Measurements from ENCODE around the gene NISCH. TPM values are rescaled to one million over a fixed set of nuclear protein-coding genes. Genes with fewer than 3 reads are reported as not detected.

Gene NISCH
- total RNA-seq, 1 experiment from 2014 or later: 48.6 TPM

GRCh38 chr3:52453496-52454249, 1.7 kb upstream of the NISCH start, which contains the start of gene TNNC1:
Gene TNNC1 (minus strand): TSS chr3:52454041. CDS start chr3:52454015, 26 bp downstream.
- Histone ChIP-seq H3K27me3 (replicated peaks; ENCODE audit: insufficient read depth, low read depth, low read length, poor library complexity) (no peaks in the 10 kb centered on the region), H3K4me1 (ENCODE audit: insufficient read depth, low read length, poor library complexity, severe bottlenecking) (peaks cover 3% of the 10 kb centered on the region), H3K27ac (ENCODE audit: low read depth, low read length, poor library complexity, severe bottlenecking) (no peak within 1 kb of the TSS), H3K9me3 (ENCODE audit: low read depth, low read length, poor library complexity, severe bottlenecking) (no peaks in the 10 kb centered on the region), H3K36me3 (ENCODE audit: insufficient read depth, low read length, poor library complexity, severe bottlenecking) (peaks cover 9% of the 10 kb centered on the region), H3K4me3 (ENCODE audit: low read depth, low read length, poor library complexity, severe bottlenecking) (peak within 1 kb of the TSS; percentile 77)
- ChIA-PET CTCF (no interaction called here), POLR2A (ENCODE audit: low non-redundant PET) (no interaction called here)
- no peak for TF ChIP-seq CTCF (conservative IDR thresholded peaks at IDR 0.05; ENCODE audit: low read depth, low read length)
- no peak for TF ChIP-seq EZH2 (IDR thresholded peaks at IDR 0.05; ENCODE audit: borderline replicate concordance, low read depth, low read length, poor library complexity, severe bottlenecking)
- intact Hi-C loops (cut with micrococcal nuclease; ENCODE audit: unreplicated experiment): no loop called here
- DNase-seq (ENCODE audit: low spot score): no peak
- no TSS peak for BruUV-seq (replicated peaks)

GRCh38 chr3:52454250-52454937, 1.0 kb upstream of the NISCH start:
- Histone ChIP-seq H3K27ac (ENCODE audit: low read depth, low read length, poor library complexity, severe bottlenecking) (no peak overlapping the region), H3K36me3 (ENCODE audit: insufficient read depth, low read length, poor library complexity, severe bottlenecking) (peaks cover 11% of the 10 kb centered on the region), H3K27me3 (replicated peaks; ENCODE audit: insufficient read depth, low read depth, low read length, poor library complexity) (no peaks in the 10 kb centered on the region), H3K4me1 (ENCODE audit: insufficient read depth, low read length, poor library complexity, severe bottlenecking) (peaks cover 3% of the 10 kb centered on the region), H3K9me3 (ENCODE audit: low read depth, low read length, poor library complexity, severe bottlenecking) (no peaks in the 10 kb centered on the region), H3K4me3 (ENCODE audit: low read depth, low read length, poor library complexity, severe bottlenecking) (peak overlapping the region; percentile 77)
- POLR2A ChIA-PET (ENCODE audit: low non-redundant PET): no interaction called here
- no peak for DNase-seq (ENCODE audit: low spot score)
- intact Hi-C loops (cut with micrococcal nuclease; ENCODE audit: unreplicated experiment): no loop called here
- CTCF ChIA-PET: no interaction called here
- no TSS peak for BruUV-seq (replicated peaks)
- TF ChIP-seq EZH2 (IDR thresholded peaks at IDR 0.05; ENCODE audit: borderline replicate concordance, low read depth, low read length, poor library complexity, severe bottlenecking): no peak
- no peak for TF ChIP-seq CTCF (conservative IDR thresholded peaks at IDR 0.05; ENCODE audit: low read depth, low read length)

- peak overlapping the region; percentile 23 for H3K27ac ChIP-seq (ENCODE audit: low read depth, low read length, poor library complexity, severe bottlenecking)
- peaks cover 3% of the 10 kb centered on the region for H3K4me1 ChIP-seq (ENCODE audit: insufficient read depth, low read length, poor library complexity, severe bottlenecking)
- peaks cover 11% of the 10 kb centered on the region for H3K36me3 ChIP-seq (ENCODE audit: insufficient read depth, low read length, poor library complexity, severe bottlenecking)
- H3K9me3 ChIP-seq (ENCODE audit: low read depth, low read length, poor library complexity, severe bottlenecking): no peaks in the 10 kb centered on the region
- no peak for DNase-seq (ENCODE audit: low spot score)
- intact Hi-C loops (cut with micrococcal nuclease; ENCODE audit: unreplicated experiment): no loop called here
- POLR2A ChIA-PET (ENCODE audit: low non-redundant PET): no interaction called here
- H3K4me3 ChIP-seq (ENCODE audit: low read depth, low read length, poor library complexity, severe bottlenecking): peak overlapping the region; percentile 77
- no peak for TF ChIP-seq CTCF (conservative IDR thresholded peaks at IDR 0.05; ENCODE audit: low read depth, low read length)
- no peak for TF ChIP-seq EZH2 (IDR thresholded peaks at IDR 0.05; ENCODE audit: borderline replicate concordance, low read depth, low read length, poor library complexity, severe bottlenecking)
- CTCF ChIA-PET: interaction anchor here (0.6 kb wide), 1 partner anchor 7 kb away, joined by 5 read pairs; no protein-coding TSS in a partner anchor
- no peaks in the 10 kb centered on the region for H3K27me3 ChIP-seq (replicated peaks; ENCODE audit: insufficient read depth, low read depth, low read length, poor library complexity)
- no TSS peak for BruUV-seq (replicated peaks)
These were observed 494 bp upstream of the NISCH start for GRCh38 chr3:52454938-52455282.
